ENCODE data around the gene LRP5. TPM values are rescaled to one million over a fixed set of nuclear protein-coding genes. Genes with fewer than 3 reads are reported as not detected.

Gene LRP5
- total RNA-seq, 1 donor from 2014 or later: 17.4 TPM

- peak; percentile 11 for DNase-seq
- H3K27ac Mint-ChIP-seq (ENCODE audit: unreplicated experiment): no peak overlapping the region
- peaks cover 13% of the 10 kb centered on the region for H3K27me3 Mint-ChIP-seq (ENCODE audit: unreplicated experiment)
- H3K4me3 Mint-ChIP-seq (ENCODE audit: unreplicated experiment): peak overlapping the region; percentile 16
- H3K4me1 Mint-ChIP-seq (ENCODE audit: low read depth, unreplicated experiment): peaks cover 6% of the 10 kb centered on the region
- H3K36me3 Mint-ChIP-seq (ENCODE audit: unreplicated experiment): peaks cover 5% of the 10 kb centered on the region
- H3K9me3 Mint-ChIP-seq (ENCODE audit: unreplicated experiment): no peaks in the 10 kb centered on the region
- no peak for TF ChIP-seq CTCF (IDR thresholded peaks at IDR 0.05; ENCODE audit: partially characterized antibody, unreplicated experiment)
Observed at GRCh38 chr11:68364581-68364980, 52.2 kb downstream of the LRP5 start.

GRCh38 chr11:68365943-68366435, 53.6 kb downstream of the LRP5 start:
- Mint-ChIP-seq H3K4me3 (ENCODE audit: unreplicated experiment) (no peak overlapping the region), H3K36me3 (ENCODE audit: unreplicated experiment) (peaks cover 5% of the 10 kb centered on the region), H3K27ac (ENCODE audit: unreplicated experiment) (no peak overlapping the region), H3K27me3 (ENCODE audit: unreplicated experiment) (peaks cover 15% of the 10 kb centered on the region), H3K4me1 (ENCODE audit: low read depth, unreplicated experiment) (peaks cover 13% of the 10 kb centered on the region), H3K9me3 (ENCODE audit: unreplicated experiment) (no peaks in the 10 kb centered on the region)
- no peak for TF ChIP-seq CTCF (IDR thresholded peaks at IDR 0.05; ENCODE audit: partially characterized antibody, unreplicated experiment)
- peak; percentile 13 for DNase-seq

GRCh38 chr11:68367252-68367651, 54.9 kb downstream of the LRP5 start:
- peaks cover 5% of the 10 kb centered on the region for H3K9me3 Mint-ChIP-seq (ENCODE audit: unreplicated experiment)

GRCh38 chr11:68369756-68370155, 57.4 kb downstream of the LRP5 start:
- Mint-ChIP-seq H3K27me3 (ENCODE audit: unreplicated experiment) (peaks cover 17% of the 10 kb centered on the region), H3K4me3 (ENCODE audit: unreplicated experiment) (no peak overlapping the region), H3K36me3 (ENCODE audit: unreplicated experiment) (peaks cover 8% of the 10 kb centered on the region), H3K9me3 (ENCODE audit: unreplicated experiment) (peaks cover 13% of the 10 kb centered on the region), H3K4me1 (ENCODE audit: low read depth, unreplicated experiment) (peaks cover 48% of the 10 kb centered on the region), H3K27ac (ENCODE audit: unreplicated experiment) (no peak overlapping the region)
- TF ChIP-seq CTCF (IDR thresholded peaks at IDR 0.05; ENCODE audit: partially characterized antibody, unreplicated experiment): no peak
- DNase-seq: peak; percentile 0

More at GRCh38 chr11:68367252-68367651, 54.9 kb downstream of the LRP5 start:
- peaks cover 25% of the 10 kb centered on the region for H3K4me1 Mint-ChIP-seq (ENCODE audit: low read depth, unreplicated experiment)
- H3K27me3 Mint-ChIP-seq (ENCODE audit: unreplicated experiment): peaks cover 12% of the 10 kb centered on the region
- TF ChIP-seq CTCF (IDR thresholded peaks at IDR 0.05; ENCODE audit: partially characterized antibody, unreplicated experiment): no peak
- H3K36me3 Mint-ChIP-seq (ENCODE audit: unreplicated experiment): peaks cover 5% of the 10 kb centered on the region
- no peak overlapping the region for H3K4me3 Mint-ChIP-seq (ENCODE audit: unreplicated experiment)
- H3K27ac Mint-ChIP-seq (ENCODE audit: unreplicated experiment): peak overlapping the region; percentile 68
- peak; percentile 6 for DNase-seq

- Mint-ChIP-seq H3K4me3 (ENCODE audit: unreplicated experiment) (peak overlapping the region; percentile 38), H3K9me3 (ENCODE audit: unreplicated experiment) (peaks cover 13% of the 10 kb centered on the region), H3K4me1 (ENCODE audit: low read depth, unreplicated experiment) (peaks cover 52% of the 10 kb centered on the region), H3K36me3 (ENCODE audit: unreplicated experiment) (peaks cover 8% of the 10 kb centered on the region), H3K27me3 (ENCODE audit: unreplicated experiment) (peaks cover 17% of the 10 kb centered on the region), H3K27ac (ENCODE audit: unreplicated experiment) (peak overlapping the region; percentile 73)
- TF ChIP-seq CTCF (IDR thresholded peaks at IDR 0.05; ENCODE audit: partially characterized antibody, unreplicated experiment): no peak
- DNase-seq: no peak
Observed at GRCh38 chr11:68370211-68371111, 58.1 kb downstream of the LRP5 start.
